H1 (cell line): ENCODE results near the gene EEF1A2. TPM values are rescaled to one million over a fixed set of nuclear protein-coding genes. Genes with fewer than 3 reads are reported as not detected.

ENCODE experiments used
- CTCF ChIA-PET: fragments of 300-600 bp; sonication (Branson Sonifier 250); formaldehyde crosslinking; loops from one replicate; lab custom pipeline; 2021; ENCODE audit not compliant: partially characterized antibody; lab: Charles Lee
- POLR2A ChIA-PET: fragments of 300-600 bp; sonication (Branson Sonifier 250); formaldehyde crosslinking; loops from one replicate; lab custom pipeline; 2021; ENCODE audit warnings: inconsistent platforms; ENCODE audit not compliant: partially characterized antibody; lab: Charles Lee
- DNase-seq, 2 experiments: peaks; one replicate each; pipeline versions ENCODE4 v3.0.0 to v3.0.0-alpha.2; 2010 to 2022; ENCODE audit warnings: low spot score in 2 of 2, low read depth in 1 of 2, mixed read lengths in 1 of 2
- FAIRE-seq: peaks from 2 replicates; lab custom pipeline; 2011; peaks lifted over from hg19 to GRCh38; lab: Jason Lieb, UNC
- H2AFZ ChIP-seq: 2 replicates; pipeline ENCODE4 v1.8.1; 2012; ENCODE audit warnings: low read length, inconsistent platforms
- H2AK5ac ChIP-seq: 2 replicates; pipeline ENCODE4 v1.6.1; 2013; ENCODE audit warnings: low read depth, low read length
- H2BK120ac ChIP-seq: replicated peaks from 2 replicates; pipeline ENCODE3; 2013; ENCODE audit warnings: low read depth, low read length, inconsistent platforms
- H2BK12ac ChIP-seq: 2 replicates; pipeline ENCODE4 v1.6.1; 2013; ENCODE audit warnings: low read depth, low read length
- H2BK15ac ChIP-seq: 2 replicates; pipeline ENCODE4 v1.6.1; 2013; ENCODE audit warnings: low read length
- H2BK20ac ChIP-seq: 2 replicates; pipeline ENCODE4 v1.6.1; 2013; ENCODE audit warnings: low read length
- H2BK5ac ChIP-seq: 2 replicates; pipeline ENCODE4 v1.6.1; 2013; ENCODE audit warnings: low read depth, low read length
- H3K14ac ChIP-seq: 2 replicates; pipeline ENCODE4 v1.6.1; 2013; ENCODE audit warnings: inconsistent platforms; ENCODE audit not compliant: insufficient read length
- H3K18ac ChIP-seq: 2 replicates; pipeline ENCODE4 v1.6.1; 2013; ENCODE audit warnings: low read length; ENCODE audit errors: extremely low read depth
- H3K23ac ChIP-seq: 2 replicates; pipeline ENCODE4 v1.6.1; 2013; ENCODE audit warnings: inconsistent platforms; ENCODE audit not compliant: insufficient read length
- H3K23me2 ChIP-seq: 2 replicates; pipeline ENCODE4 v1.6.1; 2013; ENCODE audit warnings: low read depth, low read length
- H3K27ac ChIP-seq: 2 replicates; pipeline ENCODE4 v1.6.1; 2011; ENCODE audit warnings: low read depth, low read length, inconsistent platforms
- H3K27me3 ChIP-seq, 4 experiments: replicated peaks in 1 of 4; 1 replicate in 1 of 4; 2 replicates in 3 of 4; pipeline versions ENCODE4 v1.6.1 to v1.8.1; 2011 to 2013; ENCODE audit warnings: low read length in 3 of 4, mild to moderate bottlenecking in 3 of 4, inconsistent platforms in 2 of 4, mixed read lengths in 2 of 4, moderate library complexity in 1 of 4; ENCODE audit not compliant: control insufficient read depth in 3 of 4, insufficient read depth in 3 of 4; ENCODE audit errors: extremely low read depth in 1 of 4
- H3K36me3 ChIP-seq, 4 experiments: 2 replicates each; pipeline versions ENCODE4 v1.6.1 to v1.8.1; 2011 to 2013; ENCODE audit warnings: mild to moderate bottlenecking in 4 of 4, low read length in 3 of 4, moderate library complexity in 2 of 4, control low read depth in 1 of 4, inconsistent platforms in 1 of 4; ENCODE audit not compliant: insufficient read depth in 4 of 4, control insufficient read depth in 2 of 4
- H3K4ac ChIP-seq: replicated peaks from 2 replicates; pipeline ENCODE3; 2013; ENCODE audit warnings: low read length, low read depth, mixed read lengths, inconsistent platforms; ENCODE audit not compliant: insufficient read length
- H3K4me1 ChIP-seq, 4 experiments: replicated peaks in 1 of 4; 1 replicate in 1 of 4; 2 replicates in 3 of 4; pipeline versions ENCODE4 v1.6.1 to v1.8.1; 2011 to 2013; ENCODE audit warnings: low read length in 3 of 4, inconsistent platforms in 2 of 4, mixed read lengths in 1 of 4; ENCODE audit not compliant: insufficient read depth in 4 of 4, control insufficient read depth in 3 of 4
- H3K4me2 ChIP-seq, 2 experiments: 2 replicates each; pipeline versions ENCODE4 v1.6.1 to v1.8.1; 2011 to 2013; ENCODE audit warnings: low read depth in 2 of 2, low read length in 2 of 2, control low read depth in 1 of 2, inconsistent platforms in 1 of 2, mild to moderate bottlenecking in 1 of 2; ENCODE audit not compliant: insufficient read depth in 1 of 2
- H3K4me3 ChIP-seq, 4 experiments: fragments of 200-600, 300-600 bp in 1 of 4; sonication (generic), shearing (Covaris generic), sonication (Bioruptor Twin) in 1 of 4; 2 replicates each; pipeline versions ENCODE4 v1.5.1 to v1.8.1; 2011 to 2016; ENCODE audit warnings: low read length in 4 of 4, low read depth in 3 of 4, control low read depth in 2 of 4, inconsistent platforms in 2 of 4, mild to moderate bottlenecking in 2 of 4, mixed read lengths in 1 of 4, moderate library complexity in 1 of 4; ENCODE audit not compliant: insufficient read depth in 2 of 4; ENCODE audit errors: extremely low read depth in 1 of 4
- H3K56ac ChIP-seq: replicated peaks from 2 replicates; pipeline ENCODE3; 2013; ENCODE audit warnings: low read depth, mild to moderate bottlenecking, mixed read lengths, low read length, inconsistent platforms; ENCODE audit not compliant: insufficient read length
- H3K79me1 ChIP-seq: 2 replicates; pipeline ENCODE4 v1.6.1; 2013; ENCODE audit warnings: low read depth, low read length, control low read depth
- H3K79me2 ChIP-seq, 2 experiments: 2 replicates each; pipeline versions ENCODE4 v1.6.1 to v1.8.1; 2012 to 2013; ENCODE audit warnings: low read length in 2 of 2, mild to moderate bottlenecking in 2 of 2, inconsistent platforms in 1 of 2; ENCODE audit not compliant: insufficient read depth in 2 of 2, control insufficient read depth in 1 of 2
- H3K9ac ChIP-seq, 4 experiments: replicated peaks in 1 of 4; 1 replicate in 1 of 4; 2 replicates in 3 of 4; pipeline versions ENCODE4 v1.6.1 to v1.8.1; 2011 to 2013; ENCODE audit warnings: low read depth in 3 of 4, low read length in 3 of 4, control low read depth in 2 of 4, mild to moderate bottlenecking in 2 of 4, moderate library complexity in 2 of 4, inconsistent platforms in 1 of 4; ENCODE audit errors: extremely low read depth in 1 of 4
- H3K9me3 ChIP-seq, 2 experiments: 2 replicates each; pipeline versions ENCODE4 v1.6.1 to v1.8.1; 2012 to 2013; ENCODE audit warnings: mild to moderate bottlenecking in 2 of 2, moderate library complexity in 2 of 2, control low read depth in 1 of 2, inconsistent platforms in 1 of 2, low read depth in 1 of 2, low read length in 1 of 2, mixed read lengths in 1 of 2; ENCODE audit not compliant: insufficient read depth in 2 of 2
- H4K20me1 ChIP-seq, 2 experiments: replicated peaks in 1 of 2; 2 replicates each; pipeline versions ENCODE3 to v1.8.1; 2011 to 2013; ENCODE audit warnings: inconsistent platforms in 2 of 2, low read length in 2 of 2, mild to moderate bottlenecking in 1 of 2; ENCODE audit not compliant: insufficient read depth in 2 of 2, control insufficient read depth in 1 of 2
- H4K5ac ChIP-seq: 2 replicates; pipeline ENCODE4 v1.6.1; 2013; ENCODE audit warnings: low read length, low read depth, mixed read lengths, inconsistent platforms; ENCODE audit not compliant: insufficient read length
- H4K8ac ChIP-seq: 2 replicates; pipeline ENCODE4 v1.8.0; 2013; ENCODE audit warnings: mild to moderate bottlenecking, moderate library complexity, low read length, inconsistent platforms; ENCODE audit not compliant: insufficient read depth; ENCODE audit errors: extremely low read depth
- H4K91ac ChIP-seq: replicated peaks from 2 replicates; pipeline ENCODE3; 2013; ENCODE audit warnings: low read length, mixed read lengths, inconsistent platforms; ENCODE audit not compliant: insufficient read length
- ATF3 ChIP-seq: IDR thresholded peaks from 2 replicates; pipeline ENCODE4 v1.6.1; 2011; ENCODE audit warnings: low read depth, mild to moderate bottlenecking, low read length; ENCODE audit not compliant: insufficient read depth
- CTBP2 ChIP-seq: IDR thresholded peaks from 2 replicates; pipeline ENCODE4 v1.7.0; 2011; ENCODE audit warnings: borderline replicate concordance, mild to moderate bottlenecking, moderate library complexity, mixed read lengths, low read length; ENCODE audit not compliant: insufficient read depth, insufficient read length
- EZH2 ChIP-seq: fragments of 200-600 bp; sonication (generic); IDR thresholded peaks from 2 replicates; pipeline ENCODE4 v1.7.1; 2012; ENCODE audit warnings: low read depth, mild to moderate bottlenecking, moderate library complexity, low read length, inconsistent platforms; ENCODE audit not compliant: severe bottlenecking
- FOSL1 ChIP-seq: IDR thresholded peaks from 2 replicates; pipeline ENCODE4 v1.6.1; 2011; ENCODE audit warnings: mild to moderate bottlenecking, low read depth, low read length, moderate library complexity; ENCODE audit not compliant: insufficient read depth
- GTF2F1 ChIP-seq: IDR thresholded peaks from 2 replicates; pipeline ENCODE4 v1.6.1; 2012; ENCODE audit warnings: low read depth, low read length, improper control_type of control experiment, borderline replicate concordance
- POLR2AphosphoS5 ChIP-seq: IDR thresholded peaks from 2 replicates; pipeline ENCODE4 v1.6.1; 2011; ENCODE audit warnings: low read depth, low read length
- POU5F1 ChIP-seq: IDR thresholded peaks from 2 replicates; pipeline ENCODE4 v1.6.1; 2011; ENCODE audit warnings: low read depth, mild to moderate bottlenecking, low read length, moderate library complexity
- RBBP5 ChIP-seq: IDR thresholded peaks from 2 replicates; pipeline ENCODE4 v1.7.1; 2012; ENCODE audit warnings: low read depth, mild to moderate bottlenecking, inconsistent platforms, low read length, moderate library complexity, borderline replicate concordance
- SUZ12 ChIP-seq: fragments of 200-600 bp; sonication (generic); IDR thresholded peaks from 2 replicates; pipeline ENCODE4 v1.6.1; 2012; ENCODE audit warnings: mild to moderate bottlenecking, inconsistent platforms, low read length, moderate library complexity, mixed read lengths
- WGBS, 2 experiments: shearing (Covaris generic) in 1 of 2; methylation state at CpG; one replicate each; pipeline versions ENCODE4 v1.1.6 to v1.1.7; 2013 to 2015; ENCODE audit warnings: low lambda C conversion rate in 2 of 2, mixed read lengths in 2 of 2, inconsistent platforms in 1 of 2, low coverage in 1 of 2, missing lambda C conversion rate in 1 of 2; ENCODE audit not compliant: insufficient replicate concordance in 2 of 2, insufficient coverage in 1 of 2, insufficient read length in 1 of 2; ENCODE audit errors: extremely low coverage in 1 of 2, missing lambda C conversion rate in 1 of 2; 5-methylcytosine and 5-hydroxymethylcytosine counted together
- polyA plus RNA-seq, 7 experiments: library from polyadenylated mRNA; depleted of rRNA in 3 of 7; stranded (reverse) in 5 of 7; unstranded in 2 of 7; fragments of >200 nt in 5 of 7; fragments of 200-250 nt in 2 of 7; gene quantifications; 1 replicate in 5 of 7; 2 replicates in 1 of 7; 4 replicates in 1 of 7; pipeline versions ENCODE4 v1.2.1 to v1.2.3, GENCODE V29; 2011 to 2013; ENCODE audit warnings: missing spikeins in 2 of 7, mixed read lengths in 2 of 7
- total RNA-seq: library from RNA; stranded (reverse); fragmentation: NEBNext Ultra II Directional; extraction: Animal tissue kit (Norgen Biotek cat#: 25700); gene quantifications from 2 replicates; pipeline ENCODE4 v1.2.1, GENCODE V29; 2021

The EEF1A2 gene
- total and polyA plus RNA-seq, 2 of the 8 experiments (the other 6 are each of a cell fraction or from before 2014, with no cell fraction given): 7.4 to 25.8 TPM

- Histone ChIP-seq H3K4me3 (no peak overlapping the region), H2BK15ac (no peak overlapping the region), H2BK120ac (no peak overlapping the region), H3K4me1 (peaks cover 0 to 11% (median 5%) of the 10 kb centered on the region in 4 experiments; a peak in 3 of 7 replicates), H3K23me2 (peaks cover 13% of the 10 kb centered on the region; the same call in 1 of the 2 replicates), H4K20me1 (peaks cover 2 to 21% of the 10 kb centered on the region in 2 experiments), H3K14ac (no peak overlapping the region), H4K91ac (no peak overlapping the region), H3K79me1 (peaks cover 13% of the 10 kb centered on the region), H2BK5ac (no peak overlapping the region), H3K79me2 (peaks cover 0 to 30% of the 10 kb centered on the region in 2 experiments; a peak in 1 of 4 replicates), H3K9me3 (no peaks in the 10 kb centered on the region; a peak in 1 of 4 replicates), H4K5ac (no peak overlapping the region), H2AFZ (no peak overlapping the region), H2AK5ac (no peak overlapping the region)
- CTCF ChIA-PET: interaction anchor here (0.6 to 0.8 kb wide), 2 partner anchors 177 to 423 kb away, joined by 3 read pairs; no protein-coding TSS in a partner anchor
- POLR2A ChIA-PET: no interaction called here
- WGBS, 2 experiments: 86% methylated on average over 22 of the region's 25 CpGs; no CpG with 5 or more reads in 1 of the 2 experiments
- no peak for TF ChIP-seq POU5F1
- no peak for TF ChIP-seq SUZ12
- no peak for TF ChIP-seq CTBP2
- no peak for TF ChIP-seq GTF2F1
- no peak for TF ChIP-seq ATF3
- TF ChIP-seq RBBP5: no peak
- TF ChIP-seq POLR2AphosphoS5: no peak
- no peak for TF ChIP-seq FOSL1
- no peak for TF ChIP-seq EZH2
- TF ChIP-seq, all 59 proteins: peak for 0
- H3K4me2 ChIP-seq: no peak overlapping the region
- H3K36me3 ChIP-seq: no peaks in the 10 kb centered on the region
- no peak for DNase-seq
- H3K56ac ChIP-seq: no peak overlapping the region
- H3K27me3 ChIP-seq: no peaks in the 10 kb centered on the region
- H2BK12ac ChIP-seq: no peak overlapping the region
- H4K8ac ChIP-seq: no peak overlapping the region; the same call in 1 of the 2 replicates
- H3K4ac ChIP-seq: no peak overlapping the region
- H3K23ac ChIP-seq: no peak overlapping the region
- H3K9ac ChIP-seq: no peak overlapping the region
- no peak overlapping the region for H3K18ac ChIP-seq
- FAIRE-seq: no peak
- H3K27ac ChIP-seq: no peak overlapping the region
- no peak overlapping the region for H2BK20ac ChIP-seq
Measured at GRCh38 chr20:63443606-63444395, 55.1 kb downstream of the EEF1A2 start.
